OCI-LY1 (cell line): ENCODE measurements around the gene STRIP1.

Source experiments
- H2AFZ ChIP-seq: fragments of 200-600 bp; sonication (generic), shearing (Covaris generic); 2 replicates; pipeline ENCODE4 v1.6.0; 2014; ENCODE audit warnings: antibody characterized with exemption, mild to moderate bottlenecking, low read length
- H3F3A ChIP-seq: fragments of 200-600 bp; sonication (generic), shearing (Covaris generic); 2 replicates; pipeline ENCODE4 v1.6.0; 2014; ENCODE audit warnings: mild to moderate bottlenecking, antibody characterized with exemption, low read length, moderate library complexity; ENCODE audit not compliant: insufficient read depth
- H3K27ac ChIP-seq: fragments of 200-600 bp; sonication (generic); 2 replicates; pipeline ENCODE4 v1.5.1; 2014; ENCODE audit warnings: low read length, mixed run types, mild to moderate bottlenecking, low read depth; ENCODE audit not compliant: poor library complexity, severe bottlenecking
- H3K27me3 ChIP-seq: fragments of 200-600 bp; sonication (generic); 2 replicates; pipeline ENCODE4 v1.6.0; 2014; ENCODE audit warnings: antibody characterized with exemption, mild to moderate bottlenecking, low read length, moderate library complexity; ENCODE audit not compliant: insufficient read depth
- H3K36me3 ChIP-seq: fragments of 200-600 bp; sonication (generic); 2 replicates; pipeline ENCODE4 v1.6.1; 2014; ENCODE audit warnings: mild to moderate bottlenecking, antibody characterized with exemption, low read length, moderate library complexity, mixed read lengths; ENCODE audit not compliant: insufficient read depth
- H3K4me1 ChIP-seq: fragments of 200-600 bp; sonication (generic); 2 replicates; pipeline ENCODE4 v1.5.1; 2014; ENCODE audit warnings: mild to moderate bottlenecking, low read length, moderate library complexity; ENCODE audit not compliant: insufficient read depth, severe bottlenecking
- H3K4me2 ChIP-seq: fragments of 200-600 bp; sonication (generic), shearing (Covaris generic); 2 replicates; pipeline ENCODE4 v1.6.1; 2014; ENCODE audit warnings: low read length
- H3K4me3 ChIP-seq: fragments of 200-600 bp; sonication (generic); 2 replicates; pipeline ENCODE4 v1.5.1; 2014; ENCODE audit warnings: low read length, low read depth, mild to moderate bottlenecking, mixed read lengths; ENCODE audit not compliant: poor library complexity, severe bottlenecking
- H3K79me2 ChIP-seq: fragments of 200-600 bp; shearing (Covaris generic); 2 replicates; pipeline ENCODE4 v1.6.1; 2016; ENCODE audit warnings: mixed run types, low read length, mixed read lengths; ENCODE audit not compliant: insufficient read depth
- H3K9ac ChIP-seq: fragments of 200-600 bp; sonication (generic), shearing (Covaris generic); 2 replicates; pipeline ENCODE4 v1.6.1; 2014; ENCODE audit warnings: mild to moderate bottlenecking, low read length, mixed read lengths
- H3K9me2 ChIP-seq: fragments of 200-600 bp; sonication (generic), shearing (Covaris generic); 2 replicates; pipeline ENCODE4 v1.6.1; 2014; ENCODE audit warnings: low read depth, mild to moderate bottlenecking, low read length, mixed read lengths
- H3K9me3 ChIP-seq: fragments of 200-600 bp; shearing (Covaris generic); 2 replicates; pipeline ENCODE4 v1.6.1; 2014; ENCODE audit warnings: low read length, mixed read lengths
- H4K20me1 ChIP-seq: fragments of 200-600 bp; sonication (generic), shearing (Covaris generic); 2 replicates; pipeline ENCODE4 v1.6.0; 2016; ENCODE audit warnings: mild to moderate bottlenecking, low read length; ENCODE audit not compliant: insufficient read depth
- EZH2 ChIP-seq: fragments of 200-600 bp; sonication (generic), shearing (Covaris generic); IDR thresholded peaks from 2 replicates; pipeline ENCODE4 v1.8.0; 2017; ENCODE audit warnings: borderline replicate concordance, mixed run types, mild to moderate bottlenecking, antibody characterized with exemption, low read length, moderate library complexity, mixed read lengths
- TF ChIP-seq, protein P1 (sequence below): fragments of 200-600 bp; sonication (generic), shearing (Covaris generic); IDR thresholded peaks from 2 replicates; pipeline ENCODE4 v1.5.1; 2017; ENCODE audit warnings: mild to moderate bottlenecking, antibody characterized with exemption, low read length, moderate library complexity, mixed read lengths

Gene STRIP1

DNA sequence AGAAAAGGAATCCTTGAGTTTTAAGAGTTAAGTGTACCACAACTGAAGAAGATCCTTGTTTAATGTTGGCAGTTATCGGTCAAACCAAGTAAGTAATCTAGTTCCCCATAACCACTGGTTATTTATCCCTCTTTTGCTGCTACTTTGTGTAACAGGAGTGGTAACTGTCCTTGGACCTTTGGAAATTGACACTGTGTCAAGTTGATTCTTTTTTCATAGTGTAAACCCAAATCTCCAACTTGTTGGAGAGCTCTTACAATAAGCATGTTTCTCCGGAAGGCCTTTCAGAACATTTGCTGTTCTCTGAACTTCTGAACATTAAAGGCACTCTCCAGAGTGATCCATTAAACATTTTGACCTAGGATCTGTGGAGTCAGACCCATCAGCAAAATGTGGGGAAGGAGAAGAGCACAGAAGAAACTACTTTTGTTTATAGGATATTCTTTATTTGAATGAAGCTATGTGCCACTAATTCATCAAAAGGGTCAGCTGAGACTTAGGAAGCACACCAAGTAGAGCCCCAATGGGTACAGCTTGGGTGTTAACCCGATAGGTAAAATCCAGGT lies 46.0 kb upstream of the STRIP1 start:
- Histone ChIP-seq H3K9ac (no peak overlapping the region), H3K4me1 (peaks cover 29% of the 10 kb centered on the region), H3K79me2 (peaks cover 18% of the 10 kb centered on the region), H3K9me3 (no peaks in the 10 kb centered on the region), H2AFZ (no peak overlapping the region), H4K20me1 (no peaks in the 10 kb centered on the region), H3K27ac (no peak overlapping the region), H3F3A (no peaks in the 10 kb centered on the region), H3K9me2 (no peaks in the 10 kb centered on the region), H3K27me3 (no peaks in the 10 kb centered on the region), H3K4me2 (no peak overlapping the region), H3K36me3 (no peaks in the 10 kb centered on the region), H3K4me3 (no peak overlapping the region)
- TF ChIP-seq, protein P1, sequence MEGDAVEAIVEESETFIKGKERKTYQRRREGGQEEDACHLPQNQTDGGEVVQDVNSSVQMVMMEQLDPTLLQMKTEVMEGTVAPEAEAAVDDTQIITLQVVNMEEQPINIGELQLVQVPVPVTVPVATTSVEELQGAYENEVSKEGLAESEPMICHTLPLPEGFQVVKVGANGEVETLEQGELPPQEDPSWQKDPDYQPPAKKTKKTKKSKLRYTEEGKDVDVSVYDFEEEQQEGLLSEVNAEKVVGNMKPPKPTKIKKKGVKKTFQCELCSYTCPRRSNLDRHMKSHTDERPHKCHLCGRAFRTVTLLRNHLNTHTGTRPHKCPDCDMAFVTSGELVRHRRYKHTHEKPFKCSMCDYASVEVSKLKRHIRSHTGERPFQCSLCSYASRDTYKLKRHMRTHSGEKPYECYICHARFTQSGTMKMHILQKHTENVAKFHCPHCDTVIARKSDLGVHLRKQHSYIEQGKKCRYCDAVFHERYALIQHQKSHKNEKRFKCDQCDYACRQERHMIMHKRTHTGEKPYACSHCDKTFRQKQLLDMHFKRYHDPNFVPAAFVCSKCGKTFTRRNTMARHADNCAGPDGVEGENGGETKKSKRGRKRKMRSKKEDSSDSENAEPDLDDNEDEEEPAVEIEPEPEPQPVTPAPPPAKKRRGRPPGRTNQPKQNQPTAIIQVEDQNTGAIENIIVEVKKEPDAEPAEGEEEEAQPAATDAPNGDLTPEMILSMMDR, result no peak
- no peak for TF ChIP-seq EZH2

DNA sequence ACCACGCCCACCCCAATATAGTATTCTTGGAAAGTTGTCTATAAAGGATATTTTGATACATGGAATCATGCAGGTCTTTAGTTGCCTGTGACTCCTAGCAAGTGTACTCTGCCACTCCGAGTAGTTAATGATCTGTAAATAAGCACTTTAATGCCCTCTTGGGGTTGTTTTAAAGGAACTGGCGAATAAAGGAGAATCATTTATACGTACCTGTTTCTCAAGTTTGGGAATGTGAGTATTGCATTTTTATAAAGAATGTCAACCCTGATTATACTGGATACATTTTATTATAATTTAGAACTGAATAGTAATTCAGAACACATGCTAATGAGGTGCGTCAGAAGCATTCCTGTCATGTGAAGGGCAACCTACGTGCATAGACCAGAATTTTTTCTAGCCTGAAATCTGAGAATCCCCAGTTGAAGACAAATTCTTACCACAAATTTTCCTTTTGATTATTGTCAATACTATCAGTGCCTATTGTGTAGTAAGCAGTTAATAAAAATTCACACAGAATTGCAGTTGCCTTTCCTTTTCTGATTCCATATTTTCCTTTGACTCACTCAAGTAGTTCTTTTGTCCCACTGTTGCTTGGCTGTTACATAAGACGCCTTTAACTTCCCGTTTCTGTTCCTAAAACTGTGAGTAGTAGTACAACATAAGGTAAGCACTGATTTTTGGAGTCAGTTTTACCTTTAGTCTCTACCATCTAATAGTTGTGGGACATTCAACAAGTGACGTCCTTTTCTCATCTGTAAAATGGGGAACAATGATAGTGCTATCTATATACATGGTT lies 44.7 kb upstream of the STRIP1 start:
- Histone ChIP-seq H3F3A (no peaks in the 10 kb centered on the region), H3K79me2 (peaks cover 18% of the 10 kb centered on the region), H3K27ac (no peak overlapping the region), H3K4me1 (peaks cover 26% of the 10 kb centered on the region), H2AFZ (no peak overlapping the region), H3K9me2 (no peaks in the 10 kb centered on the region), H3K36me3 (no peaks in the 10 kb centered on the region), H3K4me3 (no peak overlapping the region), H4K20me1 (no peaks in the 10 kb centered on the region), H3K27me3 (no peaks in the 10 kb centered on the region), H3K4me2 (no peak overlapping the region), H3K9ac (no peak overlapping the region), H3K9me3 (no peaks in the 10 kb centered on the region)
- TF ChIP-seq, protein P1, result no peak
- no peak for TF ChIP-seq EZH2

DNA sequence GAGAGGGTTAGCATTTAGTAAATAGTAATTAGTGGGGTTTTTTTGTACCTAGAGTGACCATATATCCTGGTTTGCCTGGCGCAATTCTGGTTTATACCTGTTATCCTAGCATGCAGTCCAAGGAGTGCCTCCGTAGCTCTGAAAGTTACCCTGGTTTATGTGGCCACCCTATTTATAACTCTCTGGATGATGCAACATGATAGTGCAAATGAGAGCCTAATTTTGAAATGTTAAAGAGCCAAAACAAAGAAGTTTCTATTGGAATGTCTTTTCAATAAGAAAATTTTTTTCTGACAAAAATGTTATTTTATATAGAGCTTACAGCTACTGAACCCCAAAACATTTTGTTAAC lies 44.1 kb upstream of the STRIP1 start:
- Histone ChIP-seq H3K27ac (no peak overlapping the region), H3K79me2 (peaks cover 16% of the 10 kb centered on the region), H4K20me1 (no peaks in the 10 kb centered on the region)

More for the DNA sequence above, 44.1 kb upstream of the STRIP1 start:
- no peak overlapping the region for H2AFZ ChIP-seq
- H3K9me3 ChIP-seq, result no peaks in the 10 kb centered on the region
- no peak overlapping the region for H3K4me2 ChIP-seq
- H3K9me2 ChIP-seq, result no peaks in the 10 kb centered on the region
- no peaks in the 10 kb centered on the region for H3K27me3 ChIP-seq
- TF ChIP-seq, protein P1, result no peak
- TF ChIP-seq EZH2, result no peak
- H3K9ac ChIP-seq, result no peak overlapping the region
- H3K4me3 ChIP-seq, result no peak overlapping the region
- peaks cover 24% of the 10 kb centered on the region for H3K4me1 ChIP-seq
- no peaks in the 10 kb centered on the region for H3K36me3 ChIP-seq
- no peaks in the 10 kb centered on the region for H3F3A ChIP-seq
